ENCODE results near the gene CXCL9.

CXCL9 gene

DNA sequence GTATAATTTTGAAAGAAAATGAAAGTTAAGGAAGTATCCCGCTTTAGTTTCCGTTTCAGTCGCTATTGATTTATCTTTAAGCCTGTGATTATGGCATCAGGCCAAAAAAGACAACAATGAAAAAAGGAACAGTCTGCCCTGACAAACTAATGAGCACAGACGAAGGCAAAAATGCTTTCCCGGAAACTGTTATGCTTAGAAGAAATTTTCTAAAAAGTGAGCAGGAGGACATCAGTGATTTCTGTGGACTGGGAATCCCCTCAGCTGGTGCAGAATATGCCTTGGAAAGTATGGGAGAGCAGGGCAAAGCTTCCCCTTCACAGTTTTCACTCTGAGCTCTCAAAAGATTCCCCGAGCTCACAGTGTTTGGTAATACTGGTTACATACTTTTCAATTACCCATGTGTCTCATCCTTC, 21.0 kb upstream of the CXCL9 start (continued):
- TF ChIP-seq PRDM2 (tag by site-specific recombination; IDR thresholded peaks at IDR 0.05; ENCODE audit: borderline replicate concordance) (no peak), ZNF626 (tag by site-specific recombination; IDR thresholded peaks at IDR 0.05) (no peak), ZNF792 (tag by site-specific recombination; IDR thresholded peaks at IDR 0.05) (no peak)

DNA sequence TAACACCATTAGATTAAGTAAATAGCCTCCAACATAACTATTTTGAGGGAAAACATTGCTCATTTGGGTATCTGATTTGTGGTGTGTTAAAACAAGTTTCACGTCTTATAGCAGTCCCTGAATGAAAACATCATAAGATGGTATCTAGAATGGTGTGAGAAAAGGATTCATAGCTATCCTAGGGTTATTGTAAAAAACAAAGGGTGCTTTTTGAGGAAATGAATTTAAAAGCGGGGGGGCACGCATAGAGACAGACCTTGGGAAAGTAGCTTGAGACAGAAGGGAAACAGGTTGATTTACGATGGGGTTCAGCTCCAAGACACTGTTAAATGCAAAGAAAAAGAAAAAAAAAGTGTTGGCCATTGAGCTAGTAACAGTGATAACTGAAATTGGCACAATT, 16.8 kb upstream of the CXCL9 start:
- Histone ChIP-seq H3K4me1 (ENCODE audit: control insufficient read depth, insufficient read depth, low read length) (no peaks in the 10 kb centered on the region), H3K9me3 (ENCODE audit: control insufficient read depth, insufficient read depth, low read depth, low read length) (no peaks in the 10 kb centered on the region), H3K4me3 (ENCODE audit: low read depth, low read length) (no peak overlapping the region), H3K36me3 (ENCODE audit: control insufficient read depth in 2 of 2, insufficient read depth in 1 of 2, low read length in 2 of 2) (no peaks in the 10 kb centered on the region), H3K27ac (ENCODE audit: extremely low read depth, low read depth, low read length) (no peak overlapping the region)
- no peak for TF ChIP-seq SCRT1 (tag by site-specific recombination; IDR thresholded peaks at IDR 0.05; ENCODE audit: borderline replicate concordance)
- TF ChIP-seq KLF7 (tag by site-specific recombination; IDR thresholded peaks at IDR 0.05; ENCODE audit: borderline replicate concordance): no peak
- TF ChIP-seq ZBTB17 (tag by site-specific recombination; IDR thresholded peaks at IDR 0.05): no peak
- no peak for TF ChIP-seq ZNF670 (tag by site-specific recombination; IDR thresholded peaks at IDR 0.05; ENCODE audit: low read depth)
- TF ChIP-seq ZNF629 (tag by site-specific recombination; IDR thresholded peaks at IDR 0.05): no peak
- TF ChIP-seq ZNF354C (tag by site-specific recombination; IDR thresholded peaks at IDR 0.05; ENCODE audit: borderline replicate concordance, low read depth): no peak
- no peak for TF ChIP-seq PATZ1 (tag by site-specific recombination; IDR thresholded peaks at IDR 0.05)
- TF ChIP-seq OVOL3 (tag by site-specific recombination; IDR thresholded peaks at IDR 0.05): no peak
- no peak for TF ChIP-seq ZNF621 (tag by site-specific recombination; IDR thresholded peaks at IDR 0.05)
- TF ChIP-seq ZNF645 (tag by site-specific recombination; IDR thresholded peaks at IDR 0.05): no peak
- TF ChIP-seq GLIS1 (tag by site-specific recombination; IDR thresholded peaks at IDR 0.05): no peak
- no peak for TF ChIP-seq ZNF112 (tag by site-specific recombination; IDR thresholded peaks at IDR 0.05)
- ChIA-PET POLR2A (no interaction called here), CTCF (interaction anchor here (1.5 kb wide), 1 partner anchor 63 kb away, joined by 3 read pairs; no protein-coding TSS in a partner anchor)

DNA sequence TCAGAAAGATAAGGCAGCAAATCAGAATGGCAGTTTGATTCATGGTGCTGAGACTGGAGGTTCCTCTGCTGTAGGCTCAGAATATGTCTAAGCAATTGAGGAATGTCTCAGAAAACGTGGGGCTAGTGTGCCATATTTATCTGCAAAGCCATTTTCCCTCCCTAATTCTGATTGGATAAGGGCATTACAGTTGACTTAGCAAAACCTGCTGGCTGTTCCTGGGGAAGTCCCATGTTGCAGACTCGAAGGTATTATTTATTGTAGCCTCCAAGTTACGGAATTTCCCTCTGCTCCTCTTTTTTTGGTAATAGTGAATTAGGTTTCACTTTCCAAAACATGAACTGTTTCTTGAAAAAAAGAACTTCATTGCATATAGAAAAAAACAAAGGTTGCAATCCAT, 16.1 kb upstream of the CXCL9 start, which contains the start of gene CXCL10:
CXCL10 (minus strand) TSS at position 109 of the 400 bp plus-strand sequence; CDS start at position 43, 66 bp downstream.
- Histone ChIP-seq H3K36me3 (ENCODE audit: control insufficient read depth in 2 of 2, insufficient read depth in 1 of 2, low read length in 2 of 2) (no peaks in the 10 kb centered on the region), H3K4me1 (ENCODE audit: control insufficient read depth, insufficient read depth, low read length) (no peaks in the 10 kb centered on the region), H3K4me3 (ENCODE audit: low read depth, low read length) (no peak within 1 kb of the TSS), H3K9me3 (ENCODE audit: control insufficient read depth, insufficient read depth, low read depth, low read length) (no peaks in the 10 kb centered on the region), H3K27ac (ENCODE audit: extremely low read depth, low read depth, low read length) (no peak within 1 kb of the TSS)
- POLR2A ChIA-PET: no interaction called here
- CTCF ChIA-PET: no interaction called here
- TF ChIP-seq ZNF175 (tag by site-specific recombination; IDR thresholded peaks at IDR 0.05) (no peak), ZBTB48 (tag by site-specific recombination; IDR thresholded peaks at IDR 0.05) (no peak), ZNF426 (tag by site-specific recombination; IDR thresholded peaks at IDR 0.05) (no peak), ZFP69B (tag by site-specific recombination; IDR thresholded peaks at IDR 0.05) (no peak), RBAK (tag by site-specific recombination; IDR thresholded peaks at IDR 0.05) (no peak), ZBTB10 (tag by site-specific recombination; IDR thresholded peaks at IDR 0.05) (no peak)
- TF ChIP-seq, protein P1, sequence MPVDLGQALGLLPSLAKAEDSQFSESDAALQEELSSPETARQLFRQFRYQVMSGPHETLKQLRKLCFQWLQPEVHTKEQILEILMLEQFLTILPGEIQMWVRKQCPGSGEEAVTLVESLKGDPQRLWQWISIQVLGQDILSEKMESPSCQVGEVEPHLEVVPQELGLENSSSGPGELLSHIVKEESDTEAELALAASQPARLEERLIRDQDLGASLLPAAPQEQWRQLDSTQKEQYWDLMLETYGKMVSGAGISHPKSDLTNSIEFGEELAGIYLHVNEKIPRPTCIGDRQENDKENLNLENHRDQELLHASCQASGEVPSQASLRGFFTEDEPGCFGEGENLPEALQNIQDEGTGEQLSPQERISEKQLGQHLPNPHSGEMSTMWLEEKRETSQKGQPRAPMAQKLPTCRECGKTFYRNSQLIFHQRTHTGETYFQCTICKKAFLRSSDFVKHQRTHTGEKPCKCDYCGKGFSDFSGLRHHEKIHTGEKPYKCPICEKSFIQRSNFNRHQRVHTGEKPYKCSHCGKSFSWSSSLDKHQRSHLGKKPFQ (tag by site-specific recombination; IDR thresholded peaks at IDR 0.05): no peak

Measured in HEK293 (cell line).